ENCODE data around the gene PLXNB3.

The PLXNB3 gene

DNA sequence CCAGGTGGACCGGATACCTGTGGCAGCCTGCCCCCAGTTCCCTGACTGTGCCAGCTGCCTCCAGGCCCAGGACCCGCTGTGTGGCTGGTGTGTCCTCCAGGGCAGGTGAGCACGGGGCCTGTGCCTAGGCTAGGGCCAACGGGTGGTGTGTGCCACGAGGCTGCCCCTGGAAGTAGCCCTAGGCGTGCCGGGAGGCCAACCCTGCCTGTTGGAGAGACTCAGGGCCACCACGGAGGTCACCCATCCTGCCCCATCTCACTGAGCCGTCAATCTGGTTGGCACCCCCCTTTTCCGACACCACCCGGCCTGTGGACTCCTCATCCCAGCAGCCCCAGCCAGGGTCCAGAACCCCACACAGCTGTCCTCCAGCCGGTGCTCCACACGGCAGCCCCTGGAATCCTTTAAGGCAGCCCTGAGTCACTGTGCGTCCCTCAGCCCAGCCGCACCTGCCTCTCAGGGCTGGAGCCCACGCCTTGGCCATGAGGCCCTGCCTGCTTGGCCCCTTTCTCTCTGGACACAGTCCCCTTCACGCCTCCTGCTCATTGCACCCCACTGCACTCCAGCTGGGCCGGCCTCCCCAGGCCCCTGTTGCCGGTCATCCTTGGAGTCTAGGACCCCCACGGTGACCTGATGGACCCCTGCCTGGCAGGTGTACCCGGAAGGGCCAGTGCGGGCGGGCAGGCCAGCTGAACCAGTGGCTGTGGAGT lies 5.3 kb downstream of the PLXNB3 start:
- no peak for TF ChIP-seq CTCF (conservative IDR thresholded peaks at IDR 0.05; ENCODE audit: low read depth, low read length)
- DNase-seq (ENCODE audit: low read depth), result no peak
- no peak overlapping the region for H3K4me3 ChIP-seq (ENCODE audit: low read length)

- H3K4me3 ChIP-seq (ENCODE audit: low read length), result no peak overlapping the region
- TF ChIP-seq CTCF (conservative IDR thresholded peaks at IDR 0.05; ENCODE audit: low read depth, low read length), result no peak
- DNase-seq (ENCODE audit: low read depth), result no peak
Measured at GRCh38 chrX:153769865-153770600, 6.0 kb downstream of the PLXNB3 start.

DNA sequence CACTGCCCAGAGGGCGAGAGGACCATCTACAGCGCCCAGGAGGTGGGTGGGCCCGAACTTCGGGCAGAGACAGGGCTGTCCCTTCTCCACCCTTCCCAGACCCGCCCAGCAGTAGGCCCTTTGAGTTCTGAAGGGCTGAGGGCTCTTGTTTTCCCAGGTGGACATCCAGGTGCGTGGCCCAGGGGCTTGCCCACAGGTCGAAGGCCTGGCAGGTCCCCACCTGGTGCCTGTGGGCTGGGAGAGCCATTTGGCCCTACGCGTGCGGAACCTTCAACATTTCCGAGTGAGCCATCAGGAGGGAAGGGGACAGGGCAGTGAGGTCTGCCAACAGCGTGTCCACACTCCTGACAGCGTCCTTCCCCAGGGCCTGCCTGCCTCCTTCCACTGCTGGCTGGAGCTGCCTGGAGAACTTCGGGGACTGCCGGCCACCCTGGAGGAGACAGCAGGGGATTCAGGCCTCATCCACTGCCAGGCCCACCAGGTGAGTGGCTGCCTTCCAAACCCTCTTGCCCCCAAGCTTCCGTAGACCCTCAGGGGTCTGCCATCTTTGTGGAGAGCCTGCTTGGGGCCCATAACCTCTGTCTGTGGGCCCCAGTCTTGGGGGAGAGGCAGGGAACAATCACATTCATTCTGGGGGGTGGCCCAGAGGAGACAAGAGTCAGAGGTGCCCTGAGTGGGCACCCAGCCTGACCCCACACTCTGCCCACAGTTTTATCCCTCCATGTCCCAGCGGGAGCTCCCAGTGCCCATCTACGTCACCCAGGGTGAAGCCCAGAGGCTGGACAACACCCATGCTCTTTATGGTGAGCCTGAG lies 6.8 kb downstream of the PLXNB3 start:
- no peak for DNase-seq (ENCODE audit: low read depth)
- TF ChIP-seq CTCF (conservative IDR thresholded peaks at IDR 0.05; ENCODE audit: low read depth, low read length), result no peak
- no peak overlapping the region for H3K4me3 ChIP-seq (ENCODE audit: low read length)

GRCh38 chrX:153771415-153772315 lies 7.6 kb downstream of the PLXNB3 start:
- no peak for TF ChIP-seq CTCF (conservative IDR thresholded peaks at IDR 0.05; ENCODE audit: low read depth, low read length)
- no peak for DNase-seq (ENCODE audit: low read depth)
- no peak overlapping the region for H3K4me3 ChIP-seq (ENCODE audit: low read length)

- DNase-seq (ENCODE audit: low read depth), result no peak
- TF ChIP-seq CTCF (conservative IDR thresholded peaks at IDR 0.05; ENCODE audit: low read depth, low read length), result no peak
- H3K4me3 ChIP-seq (ENCODE audit: low read length), result no peak overlapping the region
Measured at GRCh38 chrX:153772316-153773217, 8.5 kb downstream of the PLXNB3 start.

DNA sequence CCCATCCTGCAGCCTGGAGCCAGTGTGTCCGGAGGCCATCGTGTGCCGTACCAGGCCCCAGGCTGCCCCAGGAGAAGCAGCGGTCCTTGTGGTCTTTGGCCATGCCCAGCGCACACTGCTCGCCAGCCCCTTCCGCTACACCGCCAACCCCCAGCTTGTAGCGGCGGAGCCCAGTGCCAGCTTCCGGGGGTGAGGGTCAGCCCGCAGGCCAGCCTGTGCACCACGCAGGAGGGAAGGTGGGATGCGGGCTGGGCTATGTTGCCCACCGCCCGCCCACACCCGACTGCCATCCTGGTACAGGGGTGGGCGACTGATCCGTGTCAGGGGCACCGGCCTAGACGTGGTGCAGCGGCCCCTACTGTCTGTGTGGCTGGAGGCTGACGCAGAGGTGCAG lies 9.2 kb downstream of the PLXNB3 start:
- no peak for DNase-seq (ENCODE audit: low read depth)
- no peak overlapping the region for H3K4me3 ChIP-seq (ENCODE audit: low read length)
- no peak for TF ChIP-seq CTCF (conservative IDR thresholded peaks at IDR 0.05; ENCODE audit: low read depth, low read length)

All from retinal pigment epithelial cell (primary cell).